Left ventricle myocardium inferior (tissue), 1 donor: Measurements from ENCODE around the gene LMF1. TPM values are rescaled to one million over a fixed set of nuclear protein-coding genes. Genes with fewer than 3 reads are reported as not detected.

Experiments
- DNase-seq: peaks from one replicate; pipeline ENCODE4 v3.0.0-alpha.2; 2020
- H3K27ac ChIP-seq: fragments of 200-600 bp; replicated peaks from 2 replicates; pipeline ENCODE4 v1.8.0; 2021
- H3K27me3 ChIP-seq: fragments of 200-600 bp; 2 replicates; pipeline ENCODE4 v1.8.0; 2021; ENCODE audit warnings: low read depth
- H3K36me3 ChIP-seq: fragments of 200-600 bp; 2 replicates; pipeline ENCODE4 v1.8.0; 2021
- H3K4me1 ChIP-seq: fragments of 200-600 bp; 2 replicates; pipeline ENCODE4 v1.8.0; 2021
- H3K4me3 ChIP-seq: fragments of 200-600 bp; 2 replicates; pipeline ENCODE4 v1.8.0; 2021; ENCODE audit warnings: mild to moderate bottlenecking, moderate library complexity
- H3K9me3 ChIP-seq: fragments of 200-600 bp; replicated peaks from 2 replicates; pipeline ENCODE4 v1.8.0; 2021
- CTCF ChIP-seq: fragments of 200-600 bp; IDR thresholded peaks from 2 replicates; pipeline ENCODE4 v1.8.0; 2021; ENCODE audit warnings: antibody characterized with exemption, mild to moderate bottlenecking, borderline replicate concordance
- intact Hi-C: fragments of 100-400 bp; cut with micrococcal nuclease; formaldehyde crosslinking; loops from one replicate; pipeline ENCODE4 v1.11.0; 2022
- total RNA-seq: library from RNA; stranded (reverse); fragmentation: NEBNext Ultra II Directional; extraction: Animal tissue kit (Norgen Biotek cat#: 25700); gene quantifications from one replicate; pipeline ENCODE4 v1.2.1, GENCODE V29; 2021
- donor health status: DM: no; HTN: yes; CAD: no; lungs with severe emphysema.

LMF1 gene
- total RNA-seq, 1 donor from 2014 or later = 6.6 TPM

GRCh38 chr16:892536-893255, 78.1 kb downstream of the LMF1 start:
- Histone ChIP-seq H3K36me3 (no peaks in the 10 kb centered on the region), H3K9me3 (no peaks in the 10 kb centered on the region), H3K4me3 (no peak overlapping the region), H3K27ac (no peak overlapping the region), H3K27me3 (no peaks in the 10 kb centered on the region), H3K4me1 (peaks cover 12% of the 10 kb centered on the region)
- DNase-seq = no peak
- intact Hi-C loops = no loop called here
- no peak for TF ChIP-seq CTCF

GRCh38 chr16:892006-892405, 78.8 kb downstream of the LMF1 start:
- Histone ChIP-seq H3K4me1 (peaks cover 12% of the 10 kb centered on the region), H3K9me3 (no peaks in the 10 kb centered on the region), H3K4me3 (no peak overlapping the region), H3K27ac (no peak overlapping the region), H3K36me3 (no peaks in the 10 kb centered on the region), H3K27me3 (no peaks in the 10 kb centered on the region)
- intact Hi-C loops = no loop called here
- no peak for TF ChIP-seq CTCF
- no peak for DNase-seq

- TF ChIP-seq CTCF = no peak
- DNase-seq = no peak
- Histone ChIP-seq H3K4me3 (no peak overlapping the region), H3K4me1 (peaks cover 12% of the 10 kb centered on the region), H3K9me3 (no peaks in the 10 kb centered on the region), H3K36me3 (no peaks in the 10 kb centered on the region), H3K27me3 (no peaks in the 10 kb centered on the region), H3K27ac (no peak overlapping the region)
- intact Hi-C loops = no loop called here
These were observed 79.4 kb downstream of the LMF1 start for GRCh38 chr16:891353-891740.

GRCh38 chr16:890716-891352, 80.0 kb downstream of the LMF1 start:
- intact Hi-C loops = no loop called here

GRCh38 chr16:890217-890616, 80.6 kb downstream of the LMF1 start:
- H3K4me1 ChIP-seq = peaks cover 12% of the 10 kb centered on the region
- peaks cover 5% of the 10 kb centered on the region for H3K36me3 ChIP-seq
- peak overlapping the region; percentile 40 for H3K27ac ChIP-seq
- intact Hi-C loops = no loop called here
- no peaks in the 10 kb centered on the region for H3K27me3 ChIP-seq
- H3K9me3 ChIP-seq = peaks cover 11% of the 10 kb centered on the region
- DNase-seq = peak; percentile 53
- TF ChIP-seq CTCF = no peak
- no peak overlapping the region for H3K4me3 ChIP-seq

More at GRCh38 chr16:890716-891352, 80.0 kb downstream of the LMF1 start:
- DNase-seq = no peak
- Histone ChIP-seq H3K27me3 (no peaks in the 10 kb centered on the region), H3K27ac (peak overlapping the region; percentile 4), H3K36me3 (no peaks in the 10 kb centered on the region), H3K4me1 (peaks cover 12% of the 10 kb centered on the region), H3K4me3 (no peak overlapping the region), H3K9me3 (peaks cover 5% of the 10 kb centered on the region)
- no peak for TF ChIP-seq CTCF
